ENCODE results near the gene WRNIP1.

DNA sequence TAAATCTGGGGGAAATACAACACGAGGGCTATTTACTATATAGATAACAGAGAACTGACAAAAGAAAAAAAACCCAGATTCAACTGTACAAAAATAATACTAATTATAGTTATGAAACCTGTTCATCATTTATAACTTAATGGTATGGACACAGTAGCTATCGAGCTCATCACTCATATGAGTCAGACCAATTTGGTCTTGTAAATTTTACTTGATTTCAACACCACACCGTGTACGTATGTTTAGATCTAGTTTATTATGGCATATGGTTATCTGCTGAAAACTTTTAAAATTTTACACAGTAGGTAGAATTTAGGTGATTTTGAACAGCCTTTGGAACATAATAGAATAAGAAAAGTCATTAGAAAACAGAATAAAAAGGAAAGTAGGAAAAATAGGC, 19.9 kb upstream of the WRNIP1 start:
- TF ChIP-seq, protein P1, sequence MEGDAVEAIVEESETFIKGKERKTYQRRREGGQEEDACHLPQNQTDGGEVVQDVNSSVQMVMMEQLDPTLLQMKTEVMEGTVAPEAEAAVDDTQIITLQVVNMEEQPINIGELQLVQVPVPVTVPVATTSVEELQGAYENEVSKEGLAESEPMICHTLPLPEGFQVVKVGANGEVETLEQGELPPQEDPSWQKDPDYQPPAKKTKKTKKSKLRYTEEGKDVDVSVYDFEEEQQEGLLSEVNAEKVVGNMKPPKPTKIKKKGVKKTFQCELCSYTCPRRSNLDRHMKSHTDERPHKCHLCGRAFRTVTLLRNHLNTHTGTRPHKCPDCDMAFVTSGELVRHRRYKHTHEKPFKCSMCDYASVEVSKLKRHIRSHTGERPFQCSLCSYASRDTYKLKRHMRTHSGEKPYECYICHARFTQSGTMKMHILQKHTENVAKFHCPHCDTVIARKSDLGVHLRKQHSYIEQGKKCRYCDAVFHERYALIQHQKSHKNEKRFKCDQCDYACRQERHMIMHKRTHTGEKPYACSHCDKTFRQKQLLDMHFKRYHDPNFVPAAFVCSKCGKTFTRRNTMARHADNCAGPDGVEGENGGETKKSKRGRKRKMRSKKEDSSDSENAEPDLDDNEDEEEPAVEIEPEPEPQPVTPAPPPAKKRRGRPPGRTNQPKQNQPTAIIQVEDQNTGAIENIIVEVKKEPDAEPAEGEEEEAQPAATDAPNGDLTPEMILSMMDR (IDR thresholded peaks at IDR 0.05; ENCODE audit: insufficient read depth, low read length, poor library complexity, severe bottlenecking), result no peak
- TF ChIP-seq EZH2phosphoT487 (conservative IDR thresholded peaks at IDR 0.05; ENCODE audit: low read length), result no peak
